Left lung (tissue), 14 donors: ENCODE results near the gene DEAF1. TPM values are rescaled to one million over a fixed set of nuclear protein-coding genes. Genes with fewer than 3 reads are reported as not detected.
"Not testable (repeated sequence)": the region's sequence is repeated elsewhere in the genome, so short reads cannot be mapped to it uniquely, and the experiment has no call there.

Source experiments
- ATAC-seq: fragments of 200-7000 bp; cut with Tn5 transposase; one replicate; pipeline ENCODE4 v1.9.1; 2020; ENCODE audit warnings: moderate library complexity
- DNase-seq, 4 donors: peaks; one replicate each; pipeline ENCODE4 v3.0.0-alpha.2; 2013 to 2020
- H3K27ac ChIP-seq, 2 donors: fragments of 200-600 bp; sonication (generic) in 1 of 2; one replicate each; pipeline versions ENCODE4 v1.5.0 to v1.8.0; 2020 to 2021
- H3K27me3 ChIP-seq, 2 donors: fragments of 200-600 bp; sonication (generic) in 1 of 2; one replicate each; pipeline versions ENCODE4 v1.5.0 to v1.8.0; 2020 to 2021
- H3K36me3 ChIP-seq, 2 donors: fragments of 200-600 bp; sonication (generic) in 1 of 2; one replicate each; pipeline versions ENCODE4 v1.5.0 to v1.8.0; 2020 to 2021
- H3K4me1 ChIP-seq, 2 donors: fragments of 200-600 bp; one replicate each; pipeline ENCODE4 v1.8.0; 2021
- H3K4me3 ChIP-seq, 2 donors: fragments of 200-600 bp; sonication (generic) in 1 of 2; one replicate each; pipeline versions ENCODE4 v1.5.0 to v1.8.0; 2020 to 2021; ENCODE audit warnings: mild to moderate bottlenecking in 1 of 2
- H3K9me3 ChIP-seq, 2 donors: fragments of 200-600 bp; sonication (generic) in 1 of 2; one replicate each; pipeline versions ENCODE4 v1.5.0 to v1.8.0; 2020 to 2021
- intact Hi-C, 2 donors: fragments of 100-400 bp; cut with DNase I; formaldehyde crosslinking; loops; one replicate each; pipeline versions ENCODE4 v1.11.2 to v1.14.2; 2022
- long read RNA-seq, 12 donors: library from polyadenylated mRNA in 2 of 12; unstranded in 2 of 12; transcript quantifications; one replicate each; pipeline ENCODE4 v2.0.0 and lab custom pipeline, GENCODE V29; 2019 to 2026
- polyA plus RNA-seq, 6 donors: library from polyadenylated mRNA; unstranded; fragments of 120-200 nt; gene quantifications; one replicate each; pipeline ENCODE4 v1.2.1, GENCODE V29; 2013; ENCODE audit not compliant: insufficient read length in 6 of 6
- total RNA-seq, 2 donors: library from RNA; stranded (reverse); fragmentation: NEBNext Ultra II Directional; extraction: Animal tissue kit (Norgen Biotek cat#: 25700); gene quantifications; one replicate each; pipeline ENCODE4 v1.2.1, GENCODE V29; 2021
- TF ChIP-seq, protein P1 (sequence below), 2 donors: fragments of 200-600 bp; sonication (generic) in 1 of 2; IDR thresholded peaks; one replicate each; pipeline versions ENCODE4 v1.5.0 to v1.8.0; 2021; ENCODE audit warnings: antibody characterized with exemption in 2 of 2
- donor health status: DM: no; HTN: yes; CAD: no.
- donor health status: DM: no; HTN: no; CAD: no.

The DEAF1 gene, protein sequence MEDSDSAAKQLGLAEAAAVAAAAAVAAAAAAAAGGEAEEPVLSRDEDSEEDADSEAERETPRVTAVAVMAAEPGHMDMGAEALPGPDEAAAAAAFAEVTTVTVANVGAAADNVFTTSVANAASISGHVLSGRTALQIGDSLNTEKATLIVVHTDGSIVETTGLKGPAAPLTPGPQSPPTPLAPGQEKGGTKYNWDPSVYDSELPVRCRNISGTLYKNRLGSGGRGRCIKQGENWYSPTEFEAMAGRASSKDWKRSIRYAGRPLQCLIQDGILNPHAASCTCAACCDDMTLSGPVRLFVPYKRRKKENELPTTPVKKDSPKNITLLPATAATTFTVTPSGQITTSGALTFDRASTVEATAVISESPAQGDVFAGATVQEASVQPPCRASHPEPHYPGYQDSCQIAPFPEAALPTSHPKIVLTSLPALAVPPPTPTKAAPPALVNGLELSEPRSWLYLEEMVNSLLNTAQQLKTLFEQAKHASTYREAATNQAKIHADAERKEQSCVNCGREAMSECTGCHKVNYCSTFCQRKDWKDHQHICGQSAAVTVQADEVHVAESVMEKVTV
- total RNA-seq (10 to 100 TPM; 28.3 to 28.6 TPM), polyA plus RNA-seq (10 to 100 TPM; 35.6 to 52.9 (median 41.0) TPM)
- long read RNA-seq, donor 1, transcript DEAF1-201 (12 exons, 2,500 nt), result major isoform, 8 of 13 reads
- long read RNA-seq, donor 1, partial matches to known transcripts, result 5 of 13 reads
- long read RNA-seq, donor 1, other reads (novel, unspliced or antisense), result 0 of 13 reads
- long read RNA-seq, donor 2, transcript DEAF1-201 (12 exons, 2,500 nt), result major isoform, 6 of 22 reads
- long read RNA-seq, donor 2, partial matches to known transcripts, result 16 of 22 reads
- long read RNA-seq, donor 2, other reads (novel, unspliced or antisense), result 0 of 22 reads
- long read RNA-seq, donor 3, partial matches to known transcripts, result 0 of 3 reads
- long read RNA-seq, donor 3, other reads (novel, unspliced or antisense), result 0 of 3 reads
- long read RNA-seq, donor 4, partial matches to known transcripts, result 2 of 7 reads
- long read RNA-seq, donor 4, other reads (novel, unspliced or antisense), result 4 of 7 reads
- long read RNA-seq, donor 5, transcript DEAF1-201 (12 exons, 2,500 nt), result major isoform, 8 of 96 reads
- long read RNA-seq, donor 5, partial matches to known transcripts, result 83 of 96 reads
- long read RNA-seq, donor 5, other reads (novel, unspliced or antisense), result 5 of 96 reads
- long read RNA-seq, donor 6, transcript DEAF1-201 (12 exons, 2,500 nt), result major isoform, 8 of 8 reads
- long read RNA-seq, donor 6, partial matches to known transcripts, result 0 of 8 reads
- long read RNA-seq, donor 6, other reads (novel, unspliced or antisense), result 0 of 8 reads
- long read RNA-seq, donor 7, transcript DEAF1-201 (12 exons, 2,500 nt), result major isoform, 6 of 6 reads
- long read RNA-seq, donor 7, partial matches to known transcripts, result 0 of 6 reads
- long read RNA-seq, donor 7, other reads (novel, unspliced or antisense), result 0 of 6 reads
- long read RNA-seq, donor 8, transcript DEAF1-201 (12 exons, 2,500 nt), result major isoform, 10 of 5,450 reads
- long read RNA-seq, donor 8, partial matches to known transcripts, result 5,159 of 5,450 reads
- long read RNA-seq, donor 8, other reads (novel, unspliced or antisense), result 281 of 5,450 reads
- long read RNA-seq, donor 9, partial matches to known transcripts, result 111 of 169 reads
- long read RNA-seq, donor 9, other reads (novel, unspliced or antisense), result 58 of 169 reads
- long read RNA-seq, donor 10, transcript DEAF1-201 (12 exons, 2,500 nt), result major isoform, 12 of 21 reads
- long read RNA-seq, donor 10, partial matches to known transcripts, result 1 of 21 reads
- long read RNA-seq, donor 10, other reads (novel, unspliced or antisense), result 8 of 21 reads
- long read RNA-seq, donor 11, transcript DEAF1-201 (12 exons, 2,500 nt), result major isoform, 39 of 130 reads
- long read RNA-seq, donor 11, partial matches to known transcripts, result 81 of 130 reads
- long read RNA-seq, donor 11, other reads (novel, unspliced or antisense), result 10 of 130 reads
- long read RNA-seq, donor 12, partial matches to known transcripts, result 0 of 17 reads
- long read RNA-seq, donor 12, other reads (novel, unspliced or antisense), result 13 of 17 reads

DNA sequence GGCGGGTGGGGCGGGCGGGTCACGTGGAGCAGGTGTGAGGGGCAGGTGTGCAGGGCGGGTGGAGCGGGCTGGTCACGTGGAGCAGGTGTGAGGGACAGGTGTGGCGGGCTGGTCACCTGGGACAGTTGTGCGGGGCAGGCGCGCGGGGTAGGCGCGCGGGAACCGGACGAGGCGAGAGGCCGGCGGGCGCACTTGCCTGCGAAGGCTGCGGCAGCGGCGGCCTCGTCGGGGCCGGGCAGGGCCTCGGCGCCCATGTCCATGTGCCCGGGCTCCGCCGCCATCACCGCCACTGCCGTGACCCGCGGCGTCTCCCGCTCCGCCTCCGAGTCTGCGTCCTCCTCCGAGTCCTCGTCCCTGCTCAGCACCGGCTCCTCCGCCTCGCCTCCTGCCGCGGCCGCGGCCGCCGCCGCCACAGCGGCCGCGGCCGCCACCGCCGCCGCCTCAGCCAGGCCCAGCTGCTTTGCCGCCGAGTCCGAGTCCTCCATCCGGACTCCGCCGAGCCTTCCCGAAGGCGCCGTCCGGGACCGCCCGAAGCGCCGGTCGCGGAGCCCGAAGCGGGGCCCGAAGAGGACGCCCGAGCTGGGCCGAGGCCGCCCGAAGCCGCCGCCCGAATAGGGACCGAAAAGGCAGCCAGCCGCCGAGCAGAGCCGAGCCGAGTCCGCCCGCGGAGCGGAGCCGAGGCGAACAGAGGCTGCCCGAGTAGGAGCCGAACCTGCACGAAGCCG lies at the start of gene DEAF1:
Gene DEAF1, minus strand, starts transcription at position 660 of the 725 bp plus-strand sequence. Its CDS starts 175 bp downstream, at position 485.
- ATAC-seq (peak; percentile 88), DNase-seq (peak; percentile 96 to 100 (median 98))
- intact Hi-C loops, result no loop called here
- Histone ChIP-seq H3K27ac (peak within 1 kb of the TSS; percentile 100), H3K36me3 (peaks cover 0 to 16% of the 10 kb centered on the region in 2 donors), H3K27me3 (no peaks in the 10 kb centered on the region), H3K9me3 (no peaks in the 10 kb centered on the region), H3K4me3 (peak within 1 kb of the TSS; percentile 77 to 95), H3K4me1 (peaks cover 17 to 57% of the 10 kb centered on the region in 2 donors)
- TF ChIP-seq, protein P1, sequence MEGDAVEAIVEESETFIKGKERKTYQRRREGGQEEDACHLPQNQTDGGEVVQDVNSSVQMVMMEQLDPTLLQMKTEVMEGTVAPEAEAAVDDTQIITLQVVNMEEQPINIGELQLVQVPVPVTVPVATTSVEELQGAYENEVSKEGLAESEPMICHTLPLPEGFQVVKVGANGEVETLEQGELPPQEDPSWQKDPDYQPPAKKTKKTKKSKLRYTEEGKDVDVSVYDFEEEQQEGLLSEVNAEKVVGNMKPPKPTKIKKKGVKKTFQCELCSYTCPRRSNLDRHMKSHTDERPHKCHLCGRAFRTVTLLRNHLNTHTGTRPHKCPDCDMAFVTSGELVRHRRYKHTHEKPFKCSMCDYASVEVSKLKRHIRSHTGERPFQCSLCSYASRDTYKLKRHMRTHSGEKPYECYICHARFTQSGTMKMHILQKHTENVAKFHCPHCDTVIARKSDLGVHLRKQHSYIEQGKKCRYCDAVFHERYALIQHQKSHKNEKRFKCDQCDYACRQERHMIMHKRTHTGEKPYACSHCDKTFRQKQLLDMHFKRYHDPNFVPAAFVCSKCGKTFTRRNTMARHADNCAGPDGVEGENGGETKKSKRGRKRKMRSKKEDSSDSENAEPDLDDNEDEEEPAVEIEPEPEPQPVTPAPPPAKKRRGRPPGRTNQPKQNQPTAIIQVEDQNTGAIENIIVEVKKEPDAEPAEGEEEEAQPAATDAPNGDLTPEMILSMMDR (IDR thresholded peaks at IDR 0.05), result no peak

DNA sequence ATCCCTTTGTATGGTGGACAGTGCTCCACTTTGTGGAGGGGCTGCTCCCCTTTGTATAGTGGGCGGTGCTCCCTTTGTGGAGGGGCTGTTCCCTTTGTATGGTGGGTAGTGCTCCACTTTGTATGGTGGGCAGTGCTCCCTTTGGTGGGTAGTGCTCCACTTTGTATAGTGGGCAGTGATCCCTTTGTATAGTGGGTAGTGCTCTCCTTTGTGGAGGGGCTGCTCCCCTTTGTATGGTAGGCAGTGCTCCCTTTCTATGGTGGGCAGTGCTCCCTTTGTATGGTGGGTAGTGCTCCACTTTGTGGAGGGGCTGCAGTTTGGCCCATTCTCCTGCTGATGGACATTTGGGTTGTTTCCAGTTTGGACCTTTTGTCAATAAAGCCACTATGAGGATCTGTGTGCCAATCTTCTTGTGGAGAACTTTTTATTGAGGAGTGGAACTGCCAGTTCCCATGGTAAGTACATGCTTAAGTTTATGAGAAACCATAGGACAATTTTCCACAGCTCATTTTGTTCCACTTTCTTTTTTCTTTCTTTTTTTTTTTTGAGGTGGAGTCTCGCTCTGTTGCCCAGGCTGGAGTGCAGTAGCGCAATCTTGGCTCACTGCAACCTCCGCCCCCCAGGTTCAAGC lies 47.7 kb upstream of the DEAF1 start:
- ATAC-seq, result no peak
- Histone ChIP-seq H3K4me3 (no peak overlapping the region), H3K9me3 (no peaks in the 10 kb centered on the region), H3K27ac (no peak overlapping the region), H3K4me1 (peaks cover 5 to 21% of the 10 kb centered on the region in 2 donors), H3K27me3 (no peaks in the 10 kb centered on the region), H3K36me3 (no peaks in the 10 kb centered on the region)
- intact Hi-C loops, result no loop called here
- no peak for DNase-seq
- TF ChIP-seq, protein P1 (IDR thresholded peaks at IDR 0.05), result no peak

DNA sequence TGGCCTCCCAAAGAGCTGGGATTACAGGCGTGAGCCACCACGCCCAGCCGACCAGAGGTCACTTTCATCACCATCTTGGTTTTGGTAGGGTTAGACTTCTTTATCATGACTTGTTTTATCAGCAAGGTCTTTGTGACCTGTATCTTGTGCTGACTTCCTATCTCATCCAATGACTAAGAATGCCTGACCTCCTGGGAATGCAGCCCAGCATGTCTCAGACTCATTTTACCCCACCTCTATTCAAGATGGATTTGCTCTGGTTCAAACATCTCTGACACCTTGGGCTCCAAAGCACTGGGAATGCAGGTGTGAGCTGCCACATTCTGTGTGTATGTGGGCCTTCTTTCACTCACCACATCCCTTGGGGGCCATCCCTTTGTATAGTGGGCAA lies 47.1 kb upstream of the DEAF1 start:
- TF ChIP-seq, protein P1 (IDR thresholded peaks at IDR 0.05), result no peak

DNA sequence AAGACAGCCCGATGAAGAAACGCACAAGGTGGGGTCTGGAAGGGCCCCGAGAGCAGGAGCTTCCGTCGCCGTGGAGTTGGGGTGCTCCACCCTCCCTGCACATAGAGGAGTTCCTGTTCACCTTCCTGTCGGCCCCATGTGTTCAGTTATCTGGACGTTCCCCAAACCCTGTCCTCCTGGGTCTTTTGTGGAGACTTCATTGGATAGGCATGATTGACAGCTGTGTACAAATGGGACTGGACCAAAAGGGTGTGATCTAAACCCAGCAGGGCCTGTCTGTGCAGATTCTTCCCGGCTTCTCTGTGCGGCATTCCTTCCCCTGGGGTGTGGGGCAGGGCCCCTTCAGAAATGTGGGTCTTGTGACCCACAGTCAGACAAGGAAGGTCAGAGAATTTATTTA lies 42.9 kb upstream of the DEAF1 start:
- H3K36me3 ChIP-seq, DNase-seq, H3K27ac ChIP-seq, H3K27me3 ChIP-seq, H3K4me3 ChIP-seq, intact Hi-C loops, H3K9me3 ChIP-seq: not testable (repeated sequence)
- peaks cover 0 to 13% of the 10 kb centered on the region in 2 donors for H3K4me1 ChIP-seq
- peak; percentile 39 for ATAC-seq

More for the DNA sequence above, 47.1 kb upstream of the DEAF1 start:
- intact Hi-C loops, result no loop called here
- ATAC-seq (no peak), DNase-seq (no peak)
- Histone ChIP-seq H3K9me3 (no peaks in the 10 kb centered on the region), H3K27ac (no peak overlapping the region), H3K4me3 (no peak overlapping the region), H3K36me3 (no peaks in the 10 kb centered on the region), H3K27me3 (no peaks in the 10 kb centered on the region), H3K4me1 (peaks cover 5 to 26% of the 10 kb centered on the region in 2 donors)
